Myocyte (in vitro differentiated cells): ENCODE measurements around the gene RPL29. TPM values are rescaled to one million over a fixed set of nuclear protein-coding genes. Genes with fewer than 3 reads are reported as not detected.
"Not testable (repeated sequence)": the region's sequence is repeated elsewhere in the genome, so short reads cannot be mapped to it uniquely, and the experiment has no call there.

Experiments
- DNase-seq: peaks from one replicate; pipeline ENCODE4 v3.0.0-alpha.2; 2012; ENCODE audit warnings: low read depth
- total RNA-seq: library from RNA; depleted of rRNA; stranded (reverse); fragments of >200 nt; gene quantifications from 2 replicates; pipeline ENCODE4 v1.2.3, GENCODE V29; 2014

The RPL29 gene
- total RNA-seq, 1 donor from 2014 or later: 1,610 TPM

- DNase-seq: no peak
Measured at GRCh38 chr3:52006017-52006819, 10.5 kb upstream of the RPL29 start.

- no peak for DNase-seq
Measured at GRCh38 chr3:52005571-52005986, 9.9 kb upstream of the RPL29 start.

GRCh38 chr3:52004906-52005395 lies 9.3 kb upstream of the RPL29 start:
- DNase-seq: no peak

GRCh38 chr3:52004163-52004787 lies 8.6 kb upstream of the RPL29 start:
- no peak for DNase-seq

GRCh38 chr3:52002748-52003147 lies 7.1 kb upstream of the RPL29 start:
- no peak for DNase-seq

GRCh38 chr3:52001443-52001974 lies 5.8 kb upstream of the RPL29 start:
- peak; percentile 59 for DNase-seq

GRCh38 chr3:51999846-52000245 lies 4.2 kb upstream of the RPL29 start:
- DNase-seq: no peak

GRCh38 chr3:51998774-51999173 lies 3.1 kb upstream of the RPL29 start:
- no peak for DNase-seq

GRCh38 chr3:51997935-51998596 lies 2.4 kb upstream of the RPL29 start:
- DNase-seq: no peak

GRCh38 chr3:51997172-51997571 lies 1.5 kb upstream of the RPL29 start:
- DNase-seq: no peak

GRCh38 chr3:51994530-51994929 lies 1.2 kb downstream of the RPL29 start:
- DNase-seq: no peak

- DNase-seq: not testable (repeated sequence)
Measured at GRCh38 chr3:51993657-51994056, 2.0 kb downstream of the RPL29 start.

GRCh38 chr3:51992017-51992682 lies 3.5 kb downstream of the RPL29 start:
- no peak for DNase-seq

- DNase-seq: not testable (repeated sequence)
Measured at GRCh38 chr3:51990501-51990971, 5.2 kb downstream of the RPL29 start.

- no peak for DNase-seq
Measured at GRCh38 chr3:51988286-51989146, 7.2 kb downstream of the RPL29 start.

- no peak for DNase-seq
Measured at GRCh38 chr3:51987568-51987967, 8.1 kb downstream of the RPL29 start.

GRCh38 chr3:51986010-51986947 lies 9.4 kb downstream of the RPL29 start:
- no peak for DNase-seq

- DNase-seq: no peak
Measured at GRCh38 chr3:51985063-51985462, 10.6 kb downstream of the RPL29 start.

GRCh38 chr3:51984269-51984647 lies 11.4 kb downstream of the RPL29 start:
- DNase-seq: no peak
